T-helper 22 cell (primary cell): ENCODE results near the gene CARM1.

Experiments
- DNase-seq: peaks from one replicate; pipeline ENCODE4 v3.0.0-alpha.2; 2020; ENCODE audit warnings: low read depth

CARM1 gene

GRCh38 chr19:10907925-10908324 is 36.6 kb downstream of the CARM1 start:
- DNase-seq = no peak

GRCh38 chr19:10908380-10908960 is 37.1 kb downstream of the CARM1 start:
- no peak for DNase-seq

- no peak for DNase-seq
These were observed 40.4 kb downstream of the CARM1 start for GRCh38 chr19:10911579-10912363.

- no peak for DNase-seq
These were observed 41.3 kb downstream of the CARM1 start for GRCh38 chr19:10912619-10913018.

GRCh38 chr19:10913716-10914340 is 42.5 kb downstream of the CARM1 start:
- no peak for DNase-seq

GRCh38 chr19:10915130-10916091 is 44.1 kb downstream of the CARM1 start:
- DNase-seq = no peak

- no peak for DNase-seq
These were observed 45.2 kb downstream of the CARM1 start for GRCh38 chr19:10916602-10917001.

- no peak for DNase-seq
These were observed 47.0 kb downstream of the CARM1 start for GRCh38 chr19:10918359-10918758.

GRCh38 chr19:10919352-10920287 is 48.3 kb downstream of the CARM1 start:
- DNase-seq = no peak

GRCh38 chr19:10920288-10920655 is 48.9 kb downstream of the CARM1 start:
- no peak for DNase-seq

- DNase-seq = no peak
These were observed 49.4 kb downstream of the CARM1 start for GRCh38 chr19:10920781-10921180.

- no peak for DNase-seq
These were observed 50.0 kb downstream of the CARM1 start for GRCh38 chr19:10921199-10921909.

- DNase-seq = no peak
These were observed 50.7 kb downstream of the CARM1 start for GRCh38 chr19:10921910-10922637.

- DNase-seq = no peak
These were observed 51.3 kb downstream of the CARM1 start for GRCh38 chr19:10922638-10923014.

- DNase-seq = no peak
These were observed 52.1 kb downstream of the CARM1 start for GRCh38 chr19:10923260-10924112.

GRCh38 chr19:10924597-10924996 is 53.2 kb downstream of the CARM1 start:
- DNase-seq = no peak

- no peak for DNase-seq
These were observed 56.6 kb downstream of the CARM1 start for GRCh38 chr19:10927730-10928562.
